Measurements from ENCODE around the gene AP2A1.
"Not testable (repeated sequence)": the region's sequence is repeated elsewhere in the genome, so short reads cannot be mapped to it uniquely, and the experiment has no call there.

AP2A1 gene

DNA sequence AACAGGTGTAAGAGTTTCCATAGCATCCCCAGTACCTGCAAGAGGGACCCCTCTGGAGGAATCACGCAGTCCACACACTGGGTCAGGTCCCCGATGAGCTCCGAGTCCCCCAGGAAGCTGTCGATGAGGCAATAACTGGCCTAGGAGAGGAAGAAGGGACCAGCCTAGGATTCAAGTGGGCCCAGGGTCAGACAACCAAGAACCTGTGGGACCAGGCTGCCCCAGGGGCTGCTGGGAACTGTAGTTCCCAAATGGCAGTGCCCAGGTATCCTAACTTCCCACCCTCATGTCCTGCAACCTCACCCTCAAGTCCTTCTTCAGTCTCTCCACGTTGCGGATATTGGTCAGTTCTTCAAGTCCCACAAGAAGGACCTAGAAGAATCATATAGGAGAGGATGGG, 44.5 kb downstream of the AP2A1 start:
- DNase-seq (ENCODE audit: low read depth in 2 of 3, low spot score in 2 of 3) = no peak

GRCh38 chr19:49812452-49812996, 45.7 kb downstream of the AP2A1 start:
- no peak for DNase-seq (ENCODE audit: low read depth in 2 of 3, low spot score in 2 of 3)

GRCh38 chr19:49812997-49813861, 46.4 kb downstream of the AP2A1 start, which contains the start of gene FUZ:
TSS of gene FUZ (minus strand) at chr19:49813292. CDS start at chr19:49813106, 186 bp downstream.
- DNase-seq (ENCODE audit: low read depth in 2 of 3, low spot score in 2 of 3) = peak; percentile 52 to 79 (median 75)

DNA sequence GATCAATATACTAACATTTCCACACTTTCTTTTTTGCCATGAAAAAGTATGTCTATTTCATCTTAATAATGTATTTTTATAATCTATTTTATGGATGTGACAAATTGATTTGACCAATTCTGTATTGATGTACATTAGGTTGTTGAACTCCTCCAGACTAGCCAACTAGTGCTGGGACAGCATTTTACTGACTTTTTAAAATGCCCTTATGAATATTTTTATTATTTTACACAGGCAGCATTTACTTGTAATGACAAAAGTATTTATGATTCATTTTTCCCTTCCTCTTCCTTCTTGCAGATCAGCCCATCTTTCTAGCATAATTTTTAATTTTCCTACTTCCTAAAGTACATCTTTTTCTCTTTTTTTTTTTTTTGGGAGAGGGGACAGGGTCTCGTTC, 47.2 kb downstream of the AP2A1 start:
- no peak for DNase-seq (ENCODE audit: low read depth in 2 of 3, low spot score in 2 of 3)

DNA sequence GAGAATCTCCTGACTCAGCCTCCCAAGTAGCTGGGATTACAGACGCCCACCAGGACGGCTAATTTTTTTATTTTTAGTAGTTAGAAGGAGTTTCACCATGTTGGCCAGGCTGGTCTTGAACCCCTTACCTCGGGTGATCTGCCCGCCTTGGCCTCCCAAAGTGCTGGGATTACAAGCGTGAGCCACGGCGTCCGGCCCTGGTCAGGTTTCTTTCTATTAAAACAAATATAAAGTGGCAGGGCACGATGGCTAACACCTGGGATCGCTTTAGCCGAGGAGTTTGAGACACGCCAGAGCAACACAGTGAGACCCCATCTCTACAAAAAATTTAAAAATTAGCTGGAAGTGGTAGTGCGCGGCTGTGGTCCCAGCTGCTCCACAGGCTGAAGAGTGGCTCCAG, 49.8 kb downstream of the AP2A1 start:
- DNase-seq (ENCODE audit: low read depth in 2 of 3, low spot score in 2 of 3) = no peak

- DNase-seq (ENCODE audit: low read depth in 2 of 3, low spot score in 2 of 3) = peak; percentile 77 to 87 (median 80)
Measured at GRCh38 chr19:49817964-49818648, 51.3 kb downstream of the AP2A1 start, which contains the start of gene MED25. TSS of gene MED25 (plus strand) at chr19:49818289. CDS start at chr19:49818342, 53 bp downstream.

GRCh38 chr19:49818649-49819370, 52.0 kb downstream of the AP2A1 start:
- no peak for DNase-seq (ENCODE audit: low read depth in 2 of 3, low spot score in 2 of 3)

DNA sequence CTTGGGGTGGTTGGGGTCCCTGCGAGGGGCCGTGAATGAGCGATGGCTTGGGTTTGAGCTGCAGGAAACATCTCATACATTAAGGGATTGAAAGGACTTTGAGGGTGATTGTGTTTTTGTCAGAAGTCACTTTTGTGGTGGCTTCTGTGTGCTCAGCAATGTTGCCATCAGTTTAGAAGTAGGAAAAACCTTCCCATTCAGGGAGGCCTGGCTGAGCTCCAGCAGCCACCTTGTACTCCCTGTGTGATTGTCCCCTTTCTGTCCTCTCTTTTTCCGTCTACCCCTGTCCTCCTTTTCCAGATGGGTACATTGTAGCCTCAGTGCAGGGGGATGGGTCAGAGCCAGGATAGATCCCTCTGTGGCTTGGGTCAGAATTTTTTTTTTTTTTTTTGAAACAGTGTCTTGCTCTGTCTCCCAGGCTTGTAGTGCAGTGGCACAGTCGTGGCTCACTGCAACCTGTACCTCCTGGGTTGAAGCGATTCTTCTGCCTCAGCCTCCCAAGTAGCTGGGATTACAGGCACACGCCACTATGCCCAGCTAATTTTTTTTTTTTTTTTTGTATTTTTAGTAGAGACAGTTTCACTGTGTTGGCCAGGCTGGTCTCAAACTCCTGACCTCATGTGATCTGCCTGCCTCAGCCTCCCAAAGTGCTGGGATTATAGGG, 52.8 kb downstream of the AP2A1 start:
- DNase-seq (ENCODE audit: low read depth in 2 of 3, low spot score in 2 of 3) = not testable (repeated sequence)

DNA sequence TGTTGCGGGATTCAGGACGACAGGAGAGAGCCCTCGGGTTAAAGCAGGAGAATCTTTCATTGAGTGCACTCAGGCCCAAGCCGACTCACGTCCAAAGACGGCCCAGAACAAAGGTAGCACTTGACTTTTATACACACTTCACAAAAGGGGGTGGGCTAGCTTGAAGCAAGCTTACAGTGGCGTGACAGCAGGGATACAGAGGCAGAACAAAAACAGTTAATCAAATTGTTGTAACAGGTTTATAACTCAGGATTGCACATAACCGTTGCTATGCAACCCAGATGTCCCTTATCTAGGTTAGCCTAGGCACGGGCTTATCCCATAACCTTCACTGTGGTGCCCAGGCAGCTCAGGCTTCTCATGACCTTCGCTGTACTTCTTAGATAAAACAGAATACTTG, 53.3 kb downstream of the AP2A1 start:
- DNase-seq (ENCODE audit: low read depth in 2 of 3, low spot score in 2 of 3) = no peak

GRCh38 chr19:49823472-49823871, 56.7 kb downstream of the AP2A1 start:
- no peak for DNase-seq (ENCODE audit: low read depth in 2 of 3, low spot score in 2 of 3)

DNA sequence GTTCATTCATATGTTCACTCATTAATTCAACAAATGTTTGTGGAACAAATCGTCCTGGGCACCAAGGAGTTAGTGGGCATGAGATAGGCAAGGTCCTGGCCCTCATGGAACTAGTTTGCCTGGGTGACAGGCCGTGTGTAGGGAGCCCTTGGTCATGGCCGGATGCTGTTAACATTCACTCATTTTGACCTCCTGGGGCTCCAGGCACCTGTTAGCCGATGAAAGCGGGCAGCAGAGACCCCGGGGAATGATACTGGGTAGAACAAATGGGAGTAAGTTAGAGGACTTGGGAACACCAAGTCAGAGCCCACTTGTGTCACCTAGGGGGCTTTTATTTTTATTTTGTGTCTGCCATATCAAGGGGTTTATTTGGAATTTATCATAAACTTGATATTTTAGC, 57.9 kb downstream of the AP2A1 start:
- no peak for DNase-seq (ENCODE audit: low read depth in 2 of 3, low spot score in 2 of 3)

- DNase-seq (ENCODE audit: low read depth in 2 of 3, low spot score in 2 of 3) = no peak
Measured at GRCh38 chr19:49827034-49827433, 60.2 kb downstream of the AP2A1 start.

DNA sequence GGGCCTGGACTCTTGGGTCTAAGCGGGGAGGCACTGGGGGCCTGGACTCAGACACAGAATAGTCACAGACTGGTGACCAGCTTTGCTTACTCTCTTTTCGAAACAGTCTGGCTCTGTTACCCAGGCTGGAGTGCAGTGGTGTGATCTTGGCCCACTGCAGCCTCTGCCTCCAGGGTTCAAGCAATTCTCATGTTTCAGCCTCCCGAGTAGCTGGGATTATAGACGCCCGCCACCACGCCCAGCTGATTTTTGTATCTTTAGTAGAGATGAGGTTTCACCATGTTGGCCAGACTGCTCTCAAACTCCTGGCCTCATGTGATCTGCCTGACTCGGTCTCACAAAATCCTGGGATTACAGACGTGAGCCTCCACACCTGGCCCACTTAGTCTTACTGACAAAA, 62.4 kb downstream of the AP2A1 start:
- DNase-seq (ENCODE audit: low read depth in 2 of 3, low spot score in 2 of 3) = no peak

GRCh38 chr19:49829721-49830120, 62.9 kb downstream of the AP2A1 start:
- DNase-seq (ENCODE audit: low read depth in 2 of 3, low spot score in 2 of 3) = no peak

DNA sequence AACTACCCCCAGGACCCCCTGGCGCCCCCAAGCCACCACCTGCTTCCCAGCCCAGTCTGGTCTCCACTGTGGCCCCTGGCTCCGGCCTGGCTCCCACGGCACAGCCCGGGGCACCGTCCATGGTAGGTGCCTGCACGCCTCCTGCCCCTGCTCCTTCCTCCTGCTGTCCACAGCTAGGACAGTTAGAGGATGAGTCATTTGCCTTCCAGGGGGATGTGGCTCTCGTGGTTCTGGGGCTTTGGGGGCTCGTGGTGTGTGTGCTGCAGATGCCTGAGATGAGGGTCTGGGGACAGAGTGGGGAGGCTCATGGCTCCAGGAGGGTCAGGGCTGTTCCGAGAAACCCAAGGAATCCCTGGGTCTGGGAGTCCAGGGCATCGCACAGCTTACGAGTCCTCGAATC, 64.0 kb downstream of the AP2A1 start:
- DNase-seq (ENCODE audit: low read depth in 2 of 3, low spot score in 2 of 3) = no peak

GRCh38 chr19:49831592-49831991, 64.8 kb downstream of the AP2A1 start:
- no peak for DNase-seq (ENCODE audit: low read depth in 2 of 3, low spot score in 2 of 3)

GRCh38 chr19:49832556-49832955, 65.8 kb downstream of the AP2A1 start:
- no peak for DNase-seq (ENCODE audit: low read depth in 2 of 3, low spot score in 2 of 3)

GRCh38 chr19:49833599-49833998, 66.8 kb downstream of the AP2A1 start:
- no peak for DNase-seq (ENCODE audit: low read depth in 2 of 3, low spot score in 2 of 3)

GRCh38 chr19:49835562-49835961, 68.8 kb downstream of the AP2A1 start:
- no peak for DNase-seq (ENCODE audit: low read depth in 2 of 3, low spot score in 2 of 3)

DNA sequence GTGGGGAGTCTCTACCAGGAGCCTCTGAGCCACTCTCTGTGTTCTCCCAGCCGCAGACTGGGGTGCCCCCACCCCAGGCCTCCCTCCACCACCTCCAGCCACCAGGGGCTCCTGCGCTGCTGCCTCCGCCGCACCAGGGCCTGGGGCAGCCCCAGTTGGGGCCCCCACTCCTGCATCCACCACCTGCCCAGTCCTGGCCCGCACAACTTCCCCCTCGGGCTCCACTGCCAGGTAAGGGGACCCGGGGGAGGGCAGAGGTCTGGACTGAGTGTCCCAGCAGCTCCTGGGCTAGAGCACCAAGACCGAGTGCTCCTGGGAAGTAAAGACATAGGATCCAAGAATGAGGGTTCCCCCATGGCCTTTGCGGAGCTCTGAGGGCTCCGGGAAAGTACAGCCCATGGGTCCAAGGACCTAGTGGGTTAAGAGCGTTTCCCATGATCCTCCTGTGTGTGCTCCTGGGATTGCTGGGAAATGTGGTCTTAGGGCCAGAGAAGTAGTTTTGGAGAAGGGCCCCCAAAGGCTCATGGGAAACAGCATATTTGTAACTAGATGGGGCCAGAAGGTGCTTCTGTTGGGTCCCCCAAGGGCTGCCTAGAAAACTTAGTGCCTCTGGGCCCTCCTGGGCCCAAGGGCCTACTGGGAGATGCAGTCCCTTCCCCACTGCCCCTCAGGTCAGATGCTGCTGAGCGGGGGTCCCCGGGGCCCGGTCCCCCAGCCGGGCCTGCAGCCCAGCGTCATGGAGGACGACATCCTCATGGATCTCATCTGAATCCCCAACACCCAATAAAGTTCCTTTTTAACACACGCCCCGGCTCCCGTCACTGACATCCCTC, 69.6 kb downstream of the AP2A1 start:
- no peak for DNase-seq (ENCODE audit: low read depth in 2 of 3, low spot score in 2 of 3)
